HL-60 (cell line): ENCODE results near the gene MRPL58.

ENCODE experiments used
- DNase-seq, 2 experiments: peaks; one replicate each; pipeline ENCODE4 v3.0.0-alpha.2; 2010 to 2020; ENCODE audit warnings: low read depth in 1 of 2, low spot score in 1 of 2
- H3K27ac ChIP-seq: fragments of 250-450 bp; sonication (Bioruptor Pico); replicated peaks from 2 replicates; pipeline ENCODE4 v1.5.1; 2020; ENCODE audit warnings: mild to moderate bottlenecking, moderate library complexity
- H3K27me3 ChIP-seq: fragments of 250-450 bp; sonication (Bioruptor Pico); 2 replicates; pipeline ENCODE4 v1.5.1; 2021; ENCODE audit warnings: mild to moderate bottlenecking, moderate library complexity; ENCODE audit not compliant: insufficient read depth, poor library complexity, severe bottlenecking
- H3K4me3 ChIP-seq: replicated peaks from 2 replicates; pipeline ENCODE4 v1.5.1; 2011; ENCODE audit warnings: mild to moderate bottlenecking, control low read depth, low read length; ENCODE audit not compliant: insufficient read depth
- CTCF ChIP-seq: IDR thresholded peaks from one replicate; pipeline ENCODE4 v1.5.1; 2011; ENCODE audit warnings: low read length, control low read depth, inconsistent platforms; ENCODE audit not compliant: insufficient read depth
- GABPA ChIP-seq: IDR thresholded peaks from 2 replicates; pipeline ENCODE4 v1.6.1; 2012; ENCODE audit warnings: low read depth
- POLR2AphosphoS5 ChIP-seq: IDR thresholded peaks from 2 replicates; pipeline ENCODE4 v1.6.1; 2012; ENCODE audit warnings: low read depth
- REST ChIP-seq: IDR thresholded peaks from 2 replicates; pipeline ENCODE4 v1.6.1; 2012; ENCODE audit warnings: low read depth; ENCODE audit not compliant: insufficient replicate concordance
- SPI1 ChIP-seq: IDR thresholded peaks from 2 replicates; pipeline ENCODE4 v1.6.1; 2012; ENCODE audit warnings: low read depth, mild to moderate bottlenecking, borderline replicate concordance

The MRPL58 gene

GRCh38 chr17:75001915-75002843, 10.3 kb upstream of the MRPL58 start:
- TF ChIP-seq POLR2AphosphoS5 (peak; percentile 25; the same call in 1 of the 2 replicates), CTCF (no peak), GABPA (no peak), SPI1 (peak; percentile 19; the same call in 1 of the 2 replicates), REST (no peak)
- DNase-seq, result peak in 1 of 2 experiments; percentile 80
- no peaks in the 10 kb centered on the region for H3K27me3 ChIP-seq
- no peak overlapping the region for H3K4me3 ChIP-seq
- peak overlapping the region; percentile 46 for H3K27ac ChIP-seq

GRCh38 chr17:75003070-75003956, 9.2 kb upstream of the MRPL58 start:
- no peaks in the 10 kb centered on the region for H3K27me3 ChIP-seq
- peak overlapping the region; percentile 46; the same call in 1 of the 2 replicates for H3K27ac ChIP-seq
- no peak overlapping the region for H3K4me3 ChIP-seq
- no peak for TF ChIP-seq CTCF
- TF ChIP-seq POLR2AphosphoS5, result no peak
- TF ChIP-seq GABPA, result no peak
- no peak for TF ChIP-seq REST
- TF ChIP-seq SPI1, result no peak
- DNase-seq, result no peak

GRCh38 chr17:75003957-75004355, 8.5 kb upstream of the MRPL58 start:
- Histone ChIP-seq H3K27ac (no peak overlapping the region), H3K27me3 (no peaks in the 10 kb centered on the region), H3K4me3 (no peak overlapping the region)
- no peak for DNase-seq
- TF ChIP-seq POLR2AphosphoS5, result no peak
- no peak for TF ChIP-seq CTCF
- no peak for TF ChIP-seq GABPA
- TF ChIP-seq REST, result no peak
- TF ChIP-seq SPI1, result no peak
